ENCODE measurements around the gene ZNF444. TPM values are rescaled to one million over a fixed set of nuclear protein-coding genes. Genes with fewer than 3 reads are reported as not detected.

ZNF444 gene
- total RNA-seq, 1 experiment from 2014 or later = 40.0 TPM

DNA sequence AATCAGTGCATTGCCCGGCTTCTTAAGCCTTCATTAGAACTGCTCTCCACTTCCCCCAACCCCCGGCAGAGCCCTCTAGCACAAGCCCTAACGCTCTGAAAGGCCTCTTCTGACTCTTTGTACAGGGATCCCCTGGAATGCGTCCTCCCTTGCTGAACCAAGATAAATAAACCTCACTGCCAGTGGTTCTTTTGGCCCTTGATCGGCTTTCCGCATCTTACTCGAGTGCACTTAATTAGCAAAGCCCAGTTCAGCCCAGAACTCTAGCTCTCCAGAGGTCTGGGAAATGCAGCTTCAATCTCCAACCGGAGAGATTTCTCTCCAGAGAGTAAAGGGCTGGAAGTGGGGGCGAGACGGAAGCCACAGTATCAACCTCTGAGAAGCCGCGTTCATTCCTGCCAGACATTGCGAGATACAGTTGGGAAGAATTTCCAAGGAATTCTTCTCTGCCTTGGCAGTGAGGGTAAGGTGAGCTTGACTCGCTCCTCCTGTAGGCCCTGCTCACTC, 8.7 kb upstream of the ZNF444 start:
- intact Hi-C loops (cut with micrococcal nuclease) = no loop called here
- ChIA-PET POLR2A (ENCODE audit: unreplicated experiment) (no interaction called here), CTCF (no interaction called here)
- Histone ChIP-seq H3K4me2 (ENCODE audit: low read length) (no peak overlapping the region), H3K79me2 (ENCODE audit: low read length) (no peaks in the 10 kb centered on the region), H3K9me2 (replicated peaks; ENCODE audit: low read length) (no peaks in the 10 kb centered on the region), H3K27me3 (ENCODE audit: low read length) (no peaks in the 10 kb centered on the region), H3K4me3 (ENCODE audit: low read length) (no peak overlapping the region), H3K36me3 (ENCODE audit: low read depth, low read length) (no peaks in the 10 kb centered on the region), H2AFZ (ENCODE audit: low read length) (no peak overlapping the region), H3K9me3 (ENCODE audit: low read length) (no peaks in the 10 kb centered on the region), H3K4me1 (ENCODE audit: insufficient read depth, low read length) (peaks cover 3% of the 10 kb centered on the region; the same call in 1 of the 2 replicates), H3K9ac (ENCODE audit: low read length) (no peak overlapping the region), H3F3A (ENCODE audit: low read length, unreplicated experiment) (no peaks in the 10 kb centered on the region), H3K27ac (ENCODE audit: low read length) (no peak overlapping the region), H4K20me1 (ENCODE audit: low read length) (no peaks in the 10 kb centered on the region)
- DNase-seq = no peak
- TF ChIP-seq EZH2phosphoT487 (IDR thresholded peaks at IDR 0.05; ENCODE audit: borderline replicate concordance, low read length) = no peak
- TF ChIP-seq, protein P1, sequence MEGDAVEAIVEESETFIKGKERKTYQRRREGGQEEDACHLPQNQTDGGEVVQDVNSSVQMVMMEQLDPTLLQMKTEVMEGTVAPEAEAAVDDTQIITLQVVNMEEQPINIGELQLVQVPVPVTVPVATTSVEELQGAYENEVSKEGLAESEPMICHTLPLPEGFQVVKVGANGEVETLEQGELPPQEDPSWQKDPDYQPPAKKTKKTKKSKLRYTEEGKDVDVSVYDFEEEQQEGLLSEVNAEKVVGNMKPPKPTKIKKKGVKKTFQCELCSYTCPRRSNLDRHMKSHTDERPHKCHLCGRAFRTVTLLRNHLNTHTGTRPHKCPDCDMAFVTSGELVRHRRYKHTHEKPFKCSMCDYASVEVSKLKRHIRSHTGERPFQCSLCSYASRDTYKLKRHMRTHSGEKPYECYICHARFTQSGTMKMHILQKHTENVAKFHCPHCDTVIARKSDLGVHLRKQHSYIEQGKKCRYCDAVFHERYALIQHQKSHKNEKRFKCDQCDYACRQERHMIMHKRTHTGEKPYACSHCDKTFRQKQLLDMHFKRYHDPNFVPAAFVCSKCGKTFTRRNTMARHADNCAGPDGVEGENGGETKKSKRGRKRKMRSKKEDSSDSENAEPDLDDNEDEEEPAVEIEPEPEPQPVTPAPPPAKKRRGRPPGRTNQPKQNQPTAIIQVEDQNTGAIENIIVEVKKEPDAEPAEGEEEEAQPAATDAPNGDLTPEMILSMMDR (conservative IDR thresholded peaks at IDR 0.05; ENCODE audit: low read depth, low read length) = no peak
- TF ChIP-seq EZH2 (IDR thresholded peaks at IDR 0.05; ENCODE audit: low read length, unreplicated experiment) = no peak
- BruUV-seq (replicated peaks) = no TSS peak
- ATAC-seq = no peak

DNA sequence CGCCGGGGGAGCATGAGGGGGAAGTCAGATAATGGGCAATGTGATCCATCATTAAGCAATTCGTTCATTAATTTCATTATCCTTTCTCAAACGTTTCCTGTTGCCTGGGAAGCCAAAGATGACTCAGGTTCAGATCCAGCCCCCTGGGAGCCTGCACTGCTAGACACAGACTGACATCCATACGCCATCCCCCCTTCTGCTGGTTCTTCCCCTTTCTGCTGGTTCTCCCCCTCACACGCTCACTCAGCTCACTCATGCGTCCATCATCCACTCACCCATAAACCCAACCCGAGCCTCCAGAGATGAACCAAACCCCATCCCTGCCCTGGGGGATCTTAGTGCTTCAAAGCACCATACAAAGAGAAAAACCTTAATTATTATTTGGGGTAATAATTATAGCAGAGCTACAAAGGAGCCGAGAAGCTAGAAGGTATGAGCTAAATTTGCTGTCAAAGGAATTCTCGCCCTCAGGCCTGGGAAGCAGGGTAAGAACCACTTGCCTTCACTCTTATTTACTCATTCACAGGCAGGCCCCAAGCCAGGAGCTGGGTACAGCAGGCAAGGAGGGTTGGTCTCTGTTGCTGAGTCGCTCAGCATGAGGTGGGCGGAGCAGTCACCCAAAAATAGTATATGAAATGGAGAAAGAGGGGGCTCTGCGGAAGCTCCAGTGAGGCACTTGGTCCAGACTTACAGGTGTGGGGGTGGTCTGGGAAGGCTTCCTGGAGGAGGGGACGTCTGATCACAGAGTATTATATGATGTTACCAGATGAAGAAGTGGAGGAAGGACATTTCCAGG, 7.0 kb upstream of the ZNF444 start:
- ATAC-seq (peak; percentile 75), DNase-seq (peak; percentile 36)
- no TSS peak for BruUV-seq (replicated peaks)
- Histone ChIP-seq H3K9me3 (ENCODE audit: low read length) (no peaks in the 10 kb centered on the region), H3K9me2 (replicated peaks; ENCODE audit: low read length) (no peaks in the 10 kb centered on the region), H3F3A (ENCODE audit: low read length, unreplicated experiment) (no peaks in the 10 kb centered on the region), H3K4me3 (ENCODE audit: low read length) (no peak overlapping the region), H3K9ac (ENCODE audit: low read length) (no peak overlapping the region), H2AFZ (ENCODE audit: low read length) (no peak overlapping the region), H3K27ac (ENCODE audit: low read length) (no peak overlapping the region), H3K36me3 (ENCODE audit: low read depth, low read length) (no peaks in the 10 kb centered on the region), H3K4me1 (ENCODE audit: insufficient read depth, low read length) (peaks cover 3% of the 10 kb centered on the region; the same call in 1 of the 2 replicates), H4K20me1 (ENCODE audit: low read length) (no peaks in the 10 kb centered on the region), H3K4me2 (ENCODE audit: low read length) (no peak overlapping the region), H3K27me3 (ENCODE audit: low read length) (no peaks in the 10 kb centered on the region), H3K79me2 (ENCODE audit: low read length) (no peaks in the 10 kb centered on the region)
- intact Hi-C loops (cut with micrococcal nuclease) = no loop called here
- POLR2A ChIA-PET (ENCODE audit: unreplicated experiment) = no interaction called here
- CTCF ChIA-PET = interaction anchor here (0.6 kb wide), 1 partner anchor 57 kb away, joined by 3 read pairs; no protein-coding TSS in a partner anchor
- TF ChIP-seq EZH2 (IDR thresholded peaks at IDR 0.05; ENCODE audit: low read length, unreplicated experiment) (no peak), EZH2phosphoT487 (IDR thresholded peaks at IDR 0.05; ENCODE audit: borderline replicate concordance, low read length) (no peak)
- TF ChIP-seq, protein P1 (conservative IDR thresholded peaks at IDR 0.05; ENCODE audit: low read depth, low read length) = no peak

DNA sequence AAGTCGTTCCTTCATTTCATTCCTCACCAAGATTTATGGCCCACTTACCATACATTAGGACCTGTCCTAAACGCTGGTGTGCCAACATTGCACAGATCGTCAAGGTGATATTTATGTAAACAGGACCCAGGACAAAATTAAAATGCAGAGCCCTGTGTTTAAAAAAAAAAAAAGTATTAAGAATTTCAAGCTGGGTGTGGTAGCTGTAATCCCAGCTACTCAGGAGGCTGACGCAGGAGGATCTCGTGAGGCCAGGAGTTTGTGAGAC, 6.5 kb upstream of the ZNF444 start:
- ChIA-PET POLR2A (ENCODE audit: unreplicated experiment) (no interaction called here), CTCF (interaction anchor here (0.6 kb wide), 1 partner anchor 58 kb away, joined by 3 read pairs; no protein-coding TSS in a partner anchor)
- TF ChIP-seq, protein P1 (conservative IDR thresholded peaks at IDR 0.05; ENCODE audit: low read depth, low read length) = no peak
- TF ChIP-seq EZH2phosphoT487 (IDR thresholded peaks at IDR 0.05; ENCODE audit: borderline replicate concordance, low read length) = no peak
- no peak for ATAC-seq
- Histone ChIP-seq H3K4me2 (ENCODE audit: low read length) (no peak overlapping the region), H3K9me3 (ENCODE audit: low read length) (no peaks in the 10 kb centered on the region), H4K20me1 (ENCODE audit: low read length) (no peaks in the 10 kb centered on the region), H3K4me3 (ENCODE audit: low read length) (no peak overlapping the region), H3F3A (ENCODE audit: low read length, unreplicated experiment) (no peaks in the 10 kb centered on the region), H2AFZ (ENCODE audit: low read length) (no peak overlapping the region), H3K4me1 (ENCODE audit: insufficient read depth, low read length) (peaks cover 3% of the 10 kb centered on the region; the same call in 1 of the 2 replicates), H3K9me2 (replicated peaks; ENCODE audit: low read length) (no peaks in the 10 kb centered on the region), H3K27ac (ENCODE audit: low read length) (no peak overlapping the region), H3K9ac (ENCODE audit: low read length) (no peak overlapping the region), H3K79me2 (ENCODE audit: low read length) (no peaks in the 10 kb centered on the region), H3K27me3 (ENCODE audit: low read length) (no peaks in the 10 kb centered on the region), H3K36me3 (ENCODE audit: low read depth, low read length) (no peaks in the 10 kb centered on the region)
- DNase-seq = no peak
- intact Hi-C loops (cut with micrococcal nuclease) = no loop called here
- no TSS peak for BruUV-seq (replicated peaks)
